Activated gamma-delta T cell treated with Interleukin-2 at 50 U/mL for 16 hours (primary cell): ENCODE data around the gene GPD1.

Source experiments
- DNase-seq: peaks from one replicate; pipeline ENCODE4 v3.0.0-alpha.2; 2020

GPD1 gene

GRCh38 chr12:50103767-50104321 is at the start of gene GPD1:
TSS of gene GPD1 (plus strand) at chr12:50104008. CDS start at chr12:50104051, 43 bp downstream.
- DNase-seq: no peak

- DNase-seq: peak; percentile 44
Measured at GRCh38 chr12:50055831-50056638, 47.8 kb upstream of the GPD1 start.

- DNase-seq: no peak
Measured at GRCh38 chr12:50056639-50056976, 47.2 kb upstream of the GPD1 start.

- DNase-seq: peak; percentile 26
Measured at GRCh38 chr12:50057000-50057841, 46.6 kb upstream of the GPD1 start, which contains the start of gene ASIC1. TSS of gene ASIC1 (plus strand) at chr12:50057596. CDS start at chr12:50058767, 1,171 bp downstream.

- no peak for DNase-seq
Measured at GRCh38 chr12:50057896-50058670, 45.7 kb upstream of the GPD1 start.

GRCh38 chr12:50058743-50059312 is 45.0 kb upstream of the GPD1 start:
- no peak for DNase-seq

GRCh38 chr12:50059440-50060119 is 44.2 kb upstream of the GPD1 start:
- peak; percentile 73 for DNase-seq

- DNase-seq: no peak
Measured at GRCh38 chr12:50060120-50060468, 43.7 kb upstream of the GPD1 start.

GRCh38 chr12:50061171-50061570 is 42.6 kb upstream of the GPD1 start:
- DNase-seq: no peak

GRCh38 chr12:50061946-50062686 is 41.7 kb upstream of the GPD1 start:
- no peak for DNase-seq

GRCh38 chr12:50062728-50063460 is 40.9 kb upstream of the GPD1 start:
- no peak for DNase-seq

GRCh38 chr12:50065726-50066310 is 38.0 kb upstream of the GPD1 start:
- no peak for DNase-seq

GRCh38 chr12:50066402-50066801 is 37.4 kb upstream of the GPD1 start:
- DNase-seq: no peak

- DNase-seq: no peak
Measured at GRCh38 chr12:50069069-50069468, 34.7 kb upstream of the GPD1 start.

- no peak for DNase-seq
Measured at GRCh38 chr12:50069539-50069938, 34.3 kb upstream of the GPD1 start.

GRCh38 chr12:50070314-50071060 is 33.3 kb upstream of the GPD1 start:
- peak; percentile 68 for DNase-seq

GRCh38 chr12:50072198-50072907 is 31.5 kb upstream of the GPD1 start:
- no peak for DNase-seq

- no peak for DNase-seq
Measured at GRCh38 chr12:50073206-50073605, 30.6 kb upstream of the GPD1 start.

- DNase-seq: no peak
Measured at GRCh38 chr12:50073712-50074111, 30.1 kb upstream of the GPD1 start.
